H1 (cell line): ENCODE results near the gene EVI5. TPM values are rescaled to one million over a fixed set of nuclear protein-coding genes. Genes with fewer than 3 reads are reported as not detected.

Experiments used
- CTCF ChIA-PET: fragments of 300-600 bp; sonication (Branson Sonifier 250); formaldehyde crosslinking; loops from one replicate; lab custom pipeline; 2021; ENCODE audit not compliant: partially characterized antibody; lab: Charles Lee
- POLR2A ChIA-PET: fragments of 300-600 bp; sonication (Branson Sonifier 250); formaldehyde crosslinking; loops from one replicate; lab custom pipeline; 2021; ENCODE audit warnings: inconsistent platforms; ENCODE audit not compliant: partially characterized antibody; lab: Charles Lee
- DNase-seq, 2 experiments: peaks; one replicate each; pipeline versions ENCODE4 v3.0.0 to v3.0.0-alpha.2; 2010 to 2022; ENCODE audit warnings: low spot score in 2 of 2, low read depth in 1 of 2, mixed read lengths in 1 of 2
- FAIRE-seq: peaks from 2 replicates; lab custom pipeline; 2011; peaks lifted over from hg19 to GRCh38; lab: Jason Lieb, UNC
- H2AFZ ChIP-seq: 2 replicates; pipeline ENCODE4 v1.8.1; 2012; ENCODE audit warnings: low read length, inconsistent platforms
- H2AK5ac ChIP-seq: 2 replicates; pipeline ENCODE4 v1.6.1; 2013; ENCODE audit warnings: low read depth, low read length
- H2BK120ac ChIP-seq: replicated peaks from 2 replicates; pipeline ENCODE3; 2013; ENCODE audit warnings: low read depth, low read length, inconsistent platforms
- H2BK12ac ChIP-seq: 2 replicates; pipeline ENCODE4 v1.6.1; 2013; ENCODE audit warnings: low read depth, low read length
- H2BK15ac ChIP-seq: 2 replicates; pipeline ENCODE4 v1.6.1; 2013; ENCODE audit warnings: low read length
- H2BK20ac ChIP-seq: 2 replicates; pipeline ENCODE4 v1.6.1; 2013; ENCODE audit warnings: low read length
- H2BK5ac ChIP-seq: 2 replicates; pipeline ENCODE4 v1.6.1; 2013; ENCODE audit warnings: low read depth, low read length
- H3K14ac ChIP-seq: 2 replicates; pipeline ENCODE4 v1.6.1; 2013; ENCODE audit warnings: inconsistent platforms; ENCODE audit not compliant: insufficient read length
- H3K18ac ChIP-seq: 2 replicates; pipeline ENCODE4 v1.6.1; 2013; ENCODE audit warnings: low read length; ENCODE audit errors: extremely low read depth
- H3K23ac ChIP-seq: 2 replicates; pipeline ENCODE4 v1.6.1; 2013; ENCODE audit warnings: inconsistent platforms; ENCODE audit not compliant: insufficient read length
- H3K23me2 ChIP-seq: 2 replicates; pipeline ENCODE4 v1.6.1; 2013; ENCODE audit warnings: low read depth, low read length
- H3K27ac ChIP-seq: 2 replicates; pipeline ENCODE4 v1.6.1; 2011; ENCODE audit warnings: low read depth, low read length, inconsistent platforms
- H3K27me3 ChIP-seq, 4 experiments: replicated peaks in 1 of 4; 1 replicate in 1 of 4; 2 replicates in 3 of 4; pipeline versions ENCODE4 v1.6.1 to v1.8.1; 2011 to 2013; ENCODE audit warnings: low read length in 3 of 4, mild to moderate bottlenecking in 3 of 4, inconsistent platforms in 2 of 4, mixed read lengths in 2 of 4, moderate library complexity in 1 of 4; ENCODE audit not compliant: control insufficient read depth in 3 of 4, insufficient read depth in 3 of 4; ENCODE audit errors: extremely low read depth in 1 of 4
- H3K36me3 ChIP-seq, 4 experiments: 2 replicates each; pipeline versions ENCODE4 v1.6.1 to v1.8.1; 2011 to 2013; ENCODE audit warnings: mild to moderate bottlenecking in 4 of 4, low read length in 3 of 4, moderate library complexity in 2 of 4, control low read depth in 1 of 4, inconsistent platforms in 1 of 4; ENCODE audit not compliant: insufficient read depth in 4 of 4, control insufficient read depth in 2 of 4
- H3K4ac ChIP-seq: replicated peaks from 2 replicates; pipeline ENCODE3; 2013; ENCODE audit warnings: low read length, low read depth, mixed read lengths, inconsistent platforms; ENCODE audit not compliant: insufficient read length
- H3K4me1 ChIP-seq, 4 experiments: replicated peaks in 1 of 4; 1 replicate in 1 of 4; 2 replicates in 3 of 4; pipeline versions ENCODE4 v1.6.1 to v1.8.1; 2011 to 2013; ENCODE audit warnings: low read length in 3 of 4, inconsistent platforms in 2 of 4, mixed read lengths in 1 of 4; ENCODE audit not compliant: insufficient read depth in 4 of 4, control insufficient read depth in 3 of 4
- H3K4me2 ChIP-seq, 2 experiments: 2 replicates each; pipeline versions ENCODE4 v1.6.1 to v1.8.1; 2011 to 2013; ENCODE audit warnings: low read depth in 2 of 2, low read length in 2 of 2, control low read depth in 1 of 2, inconsistent platforms in 1 of 2, mild to moderate bottlenecking in 1 of 2; ENCODE audit not compliant: insufficient read depth in 1 of 2
- H3K4me3 ChIP-seq, 4 experiments: fragments of 200-600, 300-600 bp in 1 of 4; sonication (generic), shearing (Covaris generic), sonication (Bioruptor Twin) in 1 of 4; 2 replicates each; pipeline versions ENCODE4 v1.5.1 to v1.8.1; 2011 to 2016; ENCODE audit warnings: low read length in 4 of 4, low read depth in 3 of 4, control low read depth in 2 of 4, inconsistent platforms in 2 of 4, mild to moderate bottlenecking in 2 of 4, mixed read lengths in 1 of 4, moderate library complexity in 1 of 4; ENCODE audit not compliant: insufficient read depth in 2 of 4; ENCODE audit errors: extremely low read depth in 1 of 4
- H3K56ac ChIP-seq: replicated peaks from 2 replicates; pipeline ENCODE3; 2013; ENCODE audit warnings: low read depth, mild to moderate bottlenecking, mixed read lengths, low read length, inconsistent platforms; ENCODE audit not compliant: insufficient read length
- H3K79me1 ChIP-seq: 2 replicates; pipeline ENCODE4 v1.6.1; 2013; ENCODE audit warnings: low read depth, low read length, control low read depth
- H3K79me2 ChIP-seq, 2 experiments: 2 replicates each; pipeline versions ENCODE4 v1.6.1 to v1.8.1; 2012 to 2013; ENCODE audit warnings: low read length in 2 of 2, mild to moderate bottlenecking in 2 of 2, inconsistent platforms in 1 of 2; ENCODE audit not compliant: insufficient read depth in 2 of 2, control insufficient read depth in 1 of 2
- H3K9ac ChIP-seq, 4 experiments: replicated peaks in 1 of 4; 1 replicate in 1 of 4; 2 replicates in 3 of 4; pipeline versions ENCODE4 v1.6.1 to v1.8.1; 2011 to 2013; ENCODE audit warnings: low read depth in 3 of 4, low read length in 3 of 4, control low read depth in 2 of 4, mild to moderate bottlenecking in 2 of 4, moderate library complexity in 2 of 4, inconsistent platforms in 1 of 4; ENCODE audit errors: extremely low read depth in 1 of 4
- H3K9me3 ChIP-seq, 2 experiments: 2 replicates each; pipeline versions ENCODE4 v1.6.1 to v1.8.1; 2012 to 2013; ENCODE audit warnings: mild to moderate bottlenecking in 2 of 2, moderate library complexity in 2 of 2, control low read depth in 1 of 2, inconsistent platforms in 1 of 2, low read depth in 1 of 2, low read length in 1 of 2, mixed read lengths in 1 of 2; ENCODE audit not compliant: insufficient read depth in 2 of 2
- H4K20me1 ChIP-seq, 2 experiments: replicated peaks in 1 of 2; 2 replicates each; pipeline versions ENCODE3 to v1.8.1; 2011 to 2013; ENCODE audit warnings: inconsistent platforms in 2 of 2, low read length in 2 of 2, mild to moderate bottlenecking in 1 of 2; ENCODE audit not compliant: insufficient read depth in 2 of 2, control insufficient read depth in 1 of 2
- H4K5ac ChIP-seq: 2 replicates; pipeline ENCODE4 v1.6.1; 2013; ENCODE audit warnings: low read length, low read depth, mixed read lengths, inconsistent platforms; ENCODE audit not compliant: insufficient read length
- H4K8ac ChIP-seq: 2 replicates; pipeline ENCODE4 v1.8.0; 2013; ENCODE audit warnings: mild to moderate bottlenecking, moderate library complexity, low read length, inconsistent platforms; ENCODE audit not compliant: insufficient read depth; ENCODE audit errors: extremely low read depth
- H4K91ac ChIP-seq: replicated peaks from 2 replicates; pipeline ENCODE3; 2013; ENCODE audit warnings: low read length, mixed read lengths, inconsistent platforms; ENCODE audit not compliant: insufficient read length
- ASH2L ChIP-seq: fragments of 200-600, 300-600 bp; sonication (generic); IDR thresholded peaks from one replicate; pipeline ENCODE4 v1.7.1; 2017; ENCODE audit warnings: low read length
- BCL11A ChIP-seq, 2 experiments: IDR thresholded peaks; one replicate each; pipeline ENCODE4 v1.6.1; 2011; ENCODE audit warnings: low read depth in 2 of 2, low read length in 2 of 2, mild to moderate bottlenecking in 2 of 2
- CHD2 ChIP-seq: IDR thresholded peaks from 2 replicates; pipeline ENCODE4 v1.6.1; 2012; ENCODE audit warnings: low read length, improper control_type of control experiment
- CREB1 ChIP-seq: IDR thresholded peaks from 2 replicates; pipeline ENCODE4 v1.6.1; 2012; ENCODE audit warnings: inconsistent platforms
- EP300 ChIP-seq, 2 experiments: IDR thresholded peaks; 1 replicate in 1 of 2; 2 replicates in 1 of 2; pipeline ENCODE4 v1.6.1; 2011 to 2012; ENCODE audit warnings: low read depth in 2 of 2, low read length in 2 of 2, mild to moderate bottlenecking in 2 of 2, borderline replicate concordance in 1 of 2, inconsistent platforms in 1 of 2, moderate library complexity in 1 of 2
- MAX ChIP-seq: IDR thresholded peaks from 2 replicates; pipeline ENCODE4 v1.6.1; 2012; ENCODE audit warnings: inconsistent platforms
- NRF1 ChIP-seq: IDR thresholded peaks from 2 replicates; pipeline ENCODE4 v1.6.1; 2011; ENCODE audit warnings: mild to moderate bottlenecking, low read depth, low read length, improper control_type of control experiment
- POLR2A ChIP-seq, 2 experiments: IDR thresholded peaks; 1 replicate in 1 of 2; 2 replicates in 1 of 2; pipeline ENCODE4 v1.6.1; 2011; ENCODE audit warnings: low read depth in 2 of 2, low read length in 2 of 2, mild to moderate bottlenecking in 2 of 2; ENCODE audit errors: control extremely low read depth in 1 of 2
- POU5F1 ChIP-seq: IDR thresholded peaks from 2 replicates; pipeline ENCODE4 v1.6.1; 2011; ENCODE audit warnings: low read depth, mild to moderate bottlenecking, low read length, moderate library complexity
- RNF2 ChIP-seq: fragments of 200-900, 300-1000 bp; sonication (generic); IDR thresholded peaks from 2 replicates; pipeline ENCODE4 v1.7.1; 2016; ENCODE audit warnings: borderline replicate concordance, low read depth, mild to moderate bottlenecking, antibody characterized with exemption, low read length; ENCODE audit not compliant: poor library complexity, severe bottlenecking; ENCODE audit errors: missing control alignments
- SIX5 ChIP-seq: IDR thresholded peaks from 2 replicates; pipeline ENCODE4 v1.6.1; 2011; ENCODE audit warnings: mild to moderate bottlenecking, low read depth, low read length
- SRF ChIP-seq: IDR thresholded peaks from 2 replicates; pipeline ENCODE4 v1.6.1; 2011; ENCODE audit warnings: mild to moderate bottlenecking, low read depth, low read length, moderate library complexity
- SUZ12 ChIP-seq: fragments of 200-600 bp; sonication (generic); IDR thresholded peaks from 2 replicates; pipeline ENCODE4 v1.6.1; 2012; ENCODE audit warnings: mild to moderate bottlenecking, inconsistent platforms, low read length, moderate library complexity, mixed read lengths
- TBP ChIP-seq: IDR thresholded peaks from 2 replicates; pipeline ENCODE4 v1.6.1; 2011; ENCODE audit warnings: low read depth, low read length, improper control_type of control experiment
- TEAD4 ChIP-seq: IDR thresholded peaks from 2 replicates; pipeline ENCODE4 v1.6.1; 2012; ENCODE audit warnings: low read depth, low read length, inconsistent platforms, mixed read lengths
- ZNF274 ChIP-seq: IDR thresholded peaks from 2 replicates; pipeline ENCODE4 v1.7.0; 2012; ENCODE audit warnings: low read length, borderline replicate concordance; ENCODE audit errors: extremely low read depth
- WGBS, 2 experiments: shearing (Covaris generic) in 1 of 2; methylation state at CpG; one replicate each; pipeline versions ENCODE4 v1.1.6 to v1.1.7; 2013 to 2015; ENCODE audit warnings: low lambda C conversion rate in 2 of 2, mixed read lengths in 2 of 2, inconsistent platforms in 1 of 2, low coverage in 1 of 2, missing lambda C conversion rate in 1 of 2; ENCODE audit not compliant: insufficient replicate concordance in 2 of 2, insufficient coverage in 1 of 2, insufficient read length in 1 of 2; ENCODE audit errors: extremely low coverage in 1 of 2, missing lambda C conversion rate in 1 of 2; 5-methylcytosine and 5-hydroxymethylcytosine counted together
- polyA plus RNA-seq, 7 experiments: library from polyadenylated mRNA; depleted of rRNA in 3 of 7; stranded (reverse) in 5 of 7; unstranded in 2 of 7; fragments of >200 nt in 5 of 7; fragments of 200-250 nt in 2 of 7; gene quantifications; 1 replicate in 5 of 7; 2 replicates in 1 of 7; 4 replicates in 1 of 7; pipeline versions ENCODE4 v1.2.1 to v1.2.3, GENCODE V29; 2011 to 2013; ENCODE audit warnings: missing spikeins in 2 of 7, mixed read lengths in 2 of 7
- total RNA-seq: library from RNA; stranded (reverse); fragmentation: NEBNext Ultra II Directional; extraction: Animal tissue kit (Norgen Biotek cat#: 25700); gene quantifications from 2 replicates; pipeline ENCODE4 v1.2.1, GENCODE V29; 2021

Gene EVI5
- total and polyA plus RNA-seq, 2 of the 8 experiments (the other 6 are each of a cell fraction or from before 2014, with no cell fraction given) = 1.7 to 13.7 TPM

- H3K9ac ChIP-seq = no peak overlapping the region
- H3K79me1 ChIP-seq = no peaks in the 10 kb centered on the region
- ChIA-PET CTCF (interaction anchor here (0.6 to 0.8 kb wide), 2 partner anchors 15 to 244 kb away, joined by 3 read pairs; no protein-coding TSS in a partner anchor), POLR2A (no interaction called here)
- no peaks in the 10 kb centered on the region for H3K79me2 ChIP-seq
- no peak overlapping the region for H4K91ac ChIP-seq
- H2AFZ ChIP-seq = no peak overlapping the region
- no peak overlapping the region for H2BK120ac ChIP-seq
- no peak overlapping the region for H3K14ac ChIP-seq
- H2BK20ac ChIP-seq = no peak overlapping the region
- no peak overlapping the region for H3K4ac ChIP-seq
- H3K23ac ChIP-seq = no peak overlapping the region
- no peak overlapping the region for H3K56ac ChIP-seq
- H3K9me3 ChIP-seq = no peaks in the 10 kb centered on the region
- no peak overlapping the region for H3K18ac ChIP-seq
- no peak overlapping the region for H3K4me3 ChIP-seq
- H4K8ac ChIP-seq = no peak overlapping the region
- no peak overlapping the region for H2BK15ac ChIP-seq
- H3K27me3 ChIP-seq = no peaks in the 10 kb centered on the region
- H3K4me1 ChIP-seq = no peaks in the 10 kb centered on the region
- 89% methylated on average over 3 of the region's 3 CpGs; no CpG with 5 or more reads in 1 of the 2 experiments for WGBS, 2 experiments
- no peak overlapping the region for H2AK5ac ChIP-seq
- no peak overlapping the region for H2BK12ac ChIP-seq
- H4K5ac ChIP-seq = no peak overlapping the region
- H3K4me2 ChIP-seq = no peak overlapping the region
- H3K27ac ChIP-seq = no peak overlapping the region
- no peaks in the 10 kb centered on the region for H3K23me2 ChIP-seq
- no peak overlapping the region for H2BK5ac ChIP-seq
- no peak for FAIRE-seq
- no peaks in the 10 kb centered on the region for H3K36me3 ChIP-seq
- no peak for DNase-seq
- no peaks in the 10 kb centered on the region for H4K20me1 ChIP-seq
- TF ChIP-seq MAX (no peak), BCL11A (IDR thresholded peaks at IDR 0.05; ENCODE audit: low read depth in 2 of 2, low read length in 2 of 2) (no peak), SIX5 (no peak), NRF1 (no peak), TBP (no peak), TEAD4 (no peak), SUZ12 (no peak), SRF (no peak), POLR2A (IDR thresholded peaks at IDR 0.05; ENCODE audit: control extremely low read depth in 1 of 2, low read depth in 2 of 2, low read length in 2 of 2) (no peak), EP300 (IDR thresholded peaks at IDR 0.05; ENCODE audit: borderline replicate concordance in 1 of 2, low read depth in 2 of 2, low read length in 2 of 2) (no peak), ZNF274 (no peak), POU5F1 (no peak), RNF2 (no peak), ASH2L (no peak), CHD2 (no peak), CREB1 (no peak)
Observed at GRCh38 chr1:92554216-92554615, 230.7 kb downstream of the EVI5 start.
